SK-N-SH treated with all-trans-retinoic acid at 6 μM for 48 hours (cell line): ENCODE measurements around the gene TSTD1.

Experiments used
- BACH2 ChIP-seq: fragments of 250-450 bp; sonication (Bioruptor Pico); IDR thresholded peaks from 2 replicates; pipeline ENCODE4 v1.9.0; 2021; ENCODE audit warnings: mild to moderate bottlenecking, borderline replicate concordance
- CREB5 ChIP-seq: fragments of 250-450 bp; sonication (Bioruptor Pico); IDR thresholded peaks from 2 replicates; pipeline ENCODE4 v1.5.1; 2020; ENCODE audit warnings: low read depth, mild to moderate bottlenecking, moderate library complexity
- CSRNP3 ChIP-seq: fragments of 250-450 bp; sonication (Bioruptor Pico); IDR thresholded peaks from 2 replicates; pipeline ENCODE4 v1.5.1; 2021; ENCODE audit warnings: mild to moderate bottlenecking, moderate library complexity
- ESRRG ChIP-seq: fragments of 250-450 bp; sonication (Bioruptor Pico); IDR thresholded peaks from 2 replicates; pipeline ENCODE4 v1.6.1; 2021; ENCODE audit warnings: mild to moderate bottlenecking
- OSR1 ChIP-seq: fragments of 250-450 bp; sonication (Bioruptor Pico); IDR thresholded peaks from 2 replicates; pipeline ENCODE4 v1.8.0; 2022; ENCODE audit warnings: moderate library complexity, mild to moderate bottlenecking, inconsistent platforms
- PATZ1 ChIP-seq: fragments of 250-450 bp; sonication (Bioruptor Pico); IDR thresholded peaks from 2 replicates; pipeline ENCODE4 v1.8.0; 2020; ENCODE audit warnings: mild to moderate bottlenecking, moderate library complexity, borderline replicate concordance
- POU6F1 ChIP-seq: fragments of 250-450 bp; sonication (Bioruptor Pico); IDR thresholded peaks from 2 replicates; pipeline ENCODE4 v1.8.0; 2021; ENCODE audit warnings: low read depth, mild to moderate bottlenecking, moderate library complexity, borderline replicate concordance
- TCF4 ChIP-seq: fragments of 250-450 bp; sonication (Bioruptor Pico); IDR thresholded peaks from 2 replicates; pipeline ENCODE4 v1.8.0; 2021; ENCODE audit warnings: mild to moderate bottlenecking, moderate library complexity, borderline replicate concordance
- TOX ChIP-seq: fragments of 250-450 bp; sonication (Bioruptor Pico); IDR thresholded peaks from 2 replicates; pipeline ENCODE4 v1.8.0; 2021; ENCODE audit warnings: mild to moderate bottlenecking, moderate library complexity, borderline replicate concordance
- ZFP3 ChIP-seq: fragments of 250-450 bp; sonication (Bioruptor Pico); IDR thresholded peaks from 2 replicates; pipeline ENCODE4 v1.5.0; 2020; ENCODE audit warnings: mild to moderate bottlenecking, moderate library complexity
- ZNF565 ChIP-seq: fragments of 450-650 bp; formaldehyde crosslinking; conservative IDR thresholded peaks from 2 replicates; pipeline ENCODE4 v1.5.0; 2020; ENCODE audit warnings: low read depth, mild to moderate bottlenecking, moderate library complexity

GRCh38 chr1:161069731-161070270 is 31.0 kb upstream of the TSTD1 start, which contains the start of gene ARHGAP30:
- TF ChIP-seq PATZ1 (CRISPR knock-in tag) (no peak), ZNF565 (no peak), POU6F1 (no peak), TOX (CRISPR knock-in tag) (no peak), CSRNP3 (CRISPR knock-in tag) (no peak), CREB5 (CRISPR knock-in tag) (no peak), ZFP3 (CRISPR knock-in tag) (no peak), ESRRG (CRISPR knock-in tag) (no peak), BACH2 (CRISPR knock-in tag) (no peak), OSR1 (CRISPR knock-in tag) (no peak), TCF4 (CRISPR knock-in tag) (no peak)
